ENCODE data around the gene DSCAML1.

The DSCAML1 gene

GRCh38 chr11:117722082-117722481 lies 74.9 kb downstream of the DSCAML1 start:
- WGBS (ENCODE audit: insufficient coverage) = no CpG with 5 or more reads among the region's 2 CpGs
- ChIA-PET CTCF (interaction anchor here (0.9 to 1.9 kb wide), 4 partner anchors 10 to 87 kb away, joined by 3 to 4 read pairs (median 4); no protein-coding TSS in a partner anchor), POLR2A (no interaction called here)
- Histone ChIP-seq H3K4me3 (ENCODE audit: control insufficient read depth in 1 of 7, extremely low read depth in 1 of 7, insufficient read depth in 4 of 7, low read depth in 2 of 7, low read length in 6 of 7) (no peak overlapping the region), H3K27me3 (replicated peaks in 2 of 5; ENCODE audit: control insufficient read depth in 4 of 5, insufficient read depth in 5 of 5, low read length in 4 of 5) (peaks cover 0 to 6% (median 0%) of the 10 kb centered on the region in 5 experiments), H3K4me1 (ENCODE audit: control extremely low read depth in 1 of 4, control insufficient read depth in 4 of 4, insufficient read depth in 4 of 4, low read length in 3 of 4) (peaks cover 0 to 2% (median 0%) of the 10 kb centered on the region in 4 experiments), H3K9me3 (ENCODE audit: control extremely low read depth in 1 of 5, control insufficient read depth in 4 of 5, insufficient read depth in 2 of 5, low read depth in 1 of 5, low read length in 4 of 5) (no peaks in the 10 kb centered on the region), H3K27ac (ENCODE audit: insufficient read depth in 1 of 2, low read depth in 1 of 2, low read length in 2 of 2, poor library complexity in 1 of 2, severe bottlenecking in 2 of 2) (no peak overlapping the region), H3K36me3 (ENCODE audit: control insufficient read depth in 4 of 4, insufficient read depth in 4 of 4, low read length in 3 of 4) (no peaks in the 10 kb centered on the region)
- peak in 1 of 3 donors; percentile 27 for DNase-seq

GRCh38 chr11:117720061-117720511 lies 76.9 kb downstream of the DSCAML1 start:
- WGBS (ENCODE audit: insufficient coverage) = 97% methylated on average over 9 of the region's 11 CpGs
- Histone ChIP-seq H3K4me3 (ENCODE audit: control insufficient read depth in 1 of 7, extremely low read depth in 1 of 7, insufficient read depth in 4 of 7, low read depth in 2 of 7, low read length in 6 of 7) (no peak overlapping the region), H3K36me3 (ENCODE audit: control insufficient read depth in 4 of 4, insufficient read depth in 4 of 4, low read length in 3 of 4) (no peaks in the 10 kb centered on the region), H3K27me3 (replicated peaks in 2 of 5; ENCODE audit: control insufficient read depth in 4 of 5, insufficient read depth in 5 of 5, low read length in 4 of 5) (peaks cover 0 to 2% (median 0%) of the 10 kb centered on the region in 5 experiments), H3K27ac (ENCODE audit: insufficient read depth in 1 of 2, low read depth in 1 of 2, low read length in 2 of 2, poor library complexity in 1 of 2, severe bottlenecking in 2 of 2) (no peak overlapping the region), H3K4me1 (ENCODE audit: control extremely low read depth in 1 of 4, control insufficient read depth in 4 of 4, insufficient read depth in 4 of 4, low read length in 3 of 4) (peaks cover 0 to 16% (median 7%) of the 10 kb centered on the region in 4 experiments), H3K9me3 (ENCODE audit: control extremely low read depth in 1 of 5, control insufficient read depth in 4 of 5, insufficient read depth in 2 of 5, low read depth in 1 of 5, low read length in 4 of 5) (no peaks in the 10 kb centered on the region)
- ChIA-PET CTCF (no interaction called here), POLR2A (no interaction called here)
- no peak for DNase-seq

GRCh38 chr11:117719480-117719879 lies 77.5 kb downstream of the DSCAML1 start:
- POLR2A ChIA-PET = no interaction called here
- DNase-seq = no peak
- Histone ChIP-seq H3K9me3 (ENCODE audit: control extremely low read depth in 1 of 5, control insufficient read depth in 4 of 5, insufficient read depth in 2 of 5, low read depth in 1 of 5, low read length in 4 of 5) (no peaks in the 10 kb centered on the region), H3K36me3 (ENCODE audit: control insufficient read depth in 4 of 4, insufficient read depth in 4 of 4, low read length in 3 of 4) (no peaks in the 10 kb centered on the region), H3K27me3 (replicated peaks in 2 of 5; ENCODE audit: control insufficient read depth in 4 of 5, insufficient read depth in 5 of 5, low read length in 4 of 5) (peaks cover 0 to 2% (median 0%) of the 10 kb centered on the region in 5 experiments), H3K4me3 (ENCODE audit: control insufficient read depth in 1 of 7, extremely low read depth in 1 of 7, insufficient read depth in 4 of 7, low read depth in 2 of 7, low read length in 6 of 7) (no peak overlapping the region), H3K4me1 (ENCODE audit: control extremely low read depth in 1 of 4, control insufficient read depth in 4 of 4, insufficient read depth in 4 of 4, low read length in 3 of 4) (peaks cover 0 to 16% (median 7%) of the 10 kb centered on the region in 4 experiments), H3K27ac (ENCODE audit: insufficient read depth in 1 of 2, low read depth in 1 of 2, low read length in 2 of 2, poor library complexity in 1 of 2, severe bottlenecking in 2 of 2) (no peak overlapping the region)
- CTCF ChIA-PET = no interaction called here
- WGBS (ENCODE audit: insufficient coverage) = 100% methylated on average over 3 of the region's 4 CpGs

- H3K4me1 ChIP-seq (ENCODE audit: control extremely low read depth in 1 of 4, control insufficient read depth in 4 of 4, insufficient read depth in 4 of 4, low read length in 3 of 4) = peaks cover 0 to 16% (median 7%) of the 10 kb centered on the region in 4 experiments
- H3K9me3 ChIP-seq (ENCODE audit: control extremely low read depth in 1 of 5, control insufficient read depth in 4 of 5, insufficient read depth in 2 of 5, low read depth in 1 of 5, low read length in 4 of 5) = no peaks in the 10 kb centered on the region
- DNase-seq = no peak
- ChIA-PET CTCF (no interaction called here), POLR2A (interaction anchor here (0.5 kb wide), 1 partner anchor 246 kb away, joined by 3 read pairs; no protein-coding TSS in a partner anchor)
- peaks cover 0 to under 1% (median 0%) of the 10 kb centered on the region in 5 experiments for H3K27me3 ChIP-seq (replicated peaks in 2 of 5; ENCODE audit: control insufficient read depth in 4 of 5, insufficient read depth in 5 of 5, low read length in 4 of 5)
- H3K4me3 ChIP-seq (ENCODE audit: control insufficient read depth in 1 of 7, extremely low read depth in 1 of 7, insufficient read depth in 4 of 7, low read depth in 2 of 7, low read length in 6 of 7) = no peak overlapping the region
- no peaks in the 10 kb centered on the region for H3K36me3 ChIP-seq (ENCODE audit: control insufficient read depth in 4 of 4, insufficient read depth in 4 of 4, low read length in 3 of 4)
- 97% methylated on average over 16 of the region's 25 CpGs for WGBS (ENCODE audit: insufficient coverage)
- no peak overlapping the region for H3K27ac ChIP-seq (ENCODE audit: insufficient read depth in 1 of 2, low read depth in 1 of 2, low read length in 2 of 2, poor library complexity in 1 of 2, severe bottlenecking in 2 of 2)
These were observed 79.3 kb downstream of the DSCAML1 start for GRCh38 chr11:117717485-117718314.

GRCh38 chr11:117716521-117717440 lies 80.2 kb downstream of the DSCAML1 start:
- H3K4me3 ChIP-seq (ENCODE audit: control insufficient read depth in 1 of 7, extremely low read depth in 1 of 7, insufficient read depth in 4 of 7, low read depth in 2 of 7, low read length in 6 of 7) = no peak overlapping the region
- ChIA-PET CTCF (interaction anchor here (1.0 kb wide), 1 partner anchor 230 kb away, joined by 3 read pairs; no protein-coding TSS in a partner anchor), POLR2A (interaction anchor here (0.5 kb wide), 1 partner anchor 247 kb away, joined by 3 read pairs; no protein-coding TSS in a partner anchor)
- 86% methylated on average over 15 of the region's 20 CpGs for WGBS (ENCODE audit: insufficient coverage)
- H3K36me3 ChIP-seq (ENCODE audit: control insufficient read depth in 4 of 4, insufficient read depth in 4 of 4, low read length in 3 of 4) = no peaks in the 10 kb centered on the region
- peaks cover 0 to 3% (median 0%) of the 10 kb centered on the region in 5 experiments for H3K27me3 ChIP-seq (replicated peaks in 2 of 5; ENCODE audit: control insufficient read depth in 4 of 5, insufficient read depth in 5 of 5, low read length in 4 of 5)
- no peaks in the 10 kb centered on the region for H3K9me3 ChIP-seq (ENCODE audit: control extremely low read depth in 1 of 5, control insufficient read depth in 4 of 5, insufficient read depth in 2 of 5, low read depth in 1 of 5, low read length in 4 of 5)
- DNase-seq = peak in 2 of 3 donors; percentile 50 to 52
- no peak overlapping the region for H3K27ac ChIP-seq (ENCODE audit: insufficient read depth in 1 of 2, low read depth in 1 of 2, low read length in 2 of 2, poor library complexity in 1 of 2, severe bottlenecking in 2 of 2)
- H3K4me1 ChIP-seq (ENCODE audit: control extremely low read depth in 1 of 4, control insufficient read depth in 4 of 4, insufficient read depth in 4 of 4, low read length in 3 of 4) = peaks cover 0 to 16% (median 7%) of the 10 kb centered on the region in 4 experiments

- Histone ChIP-seq H3K27ac (ENCODE audit: insufficient read depth in 1 of 2, low read depth in 1 of 2, low read length in 2 of 2, poor library complexity in 1 of 2, severe bottlenecking in 2 of 2) (no peak overlapping the region), H3K4me3 (ENCODE audit: control insufficient read depth in 1 of 7, extremely low read depth in 1 of 7, insufficient read depth in 4 of 7, low read depth in 2 of 7, low read length in 6 of 7) (no peak overlapping the region), H3K4me1 (ENCODE audit: control extremely low read depth in 1 of 4, control insufficient read depth in 4 of 4, insufficient read depth in 4 of 4, low read length in 3 of 4) (peaks cover 0 to 16% (median 7%) of the 10 kb centered on the region in 4 experiments), H3K9me3 (ENCODE audit: control extremely low read depth in 1 of 5, control insufficient read depth in 4 of 5, insufficient read depth in 2 of 5, low read depth in 1 of 5, low read length in 4 of 5) (no peaks in the 10 kb centered on the region), H3K36me3 (ENCODE audit: control insufficient read depth in 4 of 4, insufficient read depth in 4 of 4, low read length in 3 of 4) (no peaks in the 10 kb centered on the region), H3K27me3 (replicated peaks in 2 of 5; ENCODE audit: control insufficient read depth in 4 of 5, insufficient read depth in 5 of 5, low read length in 4 of 5) (peaks cover 0 to 7% (median 0%) of the 10 kb centered on the region in 5 experiments)
- ChIA-PET POLR2A (interaction anchor here (0.6 kb wide), 1 partner anchor 682 kb away, joined by 3 read pairs; no protein-coding TSS in a partner anchor), CTCF (interaction anchor here (1.0 kb wide), 1 partner anchor 231 kb away, joined by 3 read pairs; no protein-coding TSS in a partner anchor)
- peak in 2 of 3 donors; percentile 23 to 47 for DNase-seq
- 25% methylated on average over 8 of the region's 8 CpGs for WGBS (ENCODE audit: insufficient coverage)
These were observed 81.2 kb downstream of the DSCAML1 start for GRCh38 chr11:117715801-117716200.

Data from common myeloid progenitor, CD34-positive (primary cell).